ENCODE data around the gene TMEM54. TPM values are rescaled to one million over a fixed set of nuclear protein-coding genes. Genes with fewer than 3 reads are reported as not detected.

TMEM54 gene
- total and polyA plus RNA-seq, 7 experiments from 2014 or later: not detected

GRCh38 chr1:32892368-32893197, 8.6 kb downstream of the TMEM54 start:
- peaks cover 0 to 4% (median 0%) of the 10 kb centered on the region in 11 donors for H3K9me3 Mint-ChIP-seq
- DNase-seq (peak in 1 of 9 donors; percentile 64), ATAC-seq (peak; percentile 65)
- intact Hi-C loops (cut with micrococcal nuclease): no loop called here
- H3K4me1 ChIP-seq (ENCODE audit: control insufficient read depth in 2 of 2, insufficient read depth in 2 of 2, low read length in 2 of 2): no peaks in the 10 kb centered on the region
- peaks cover 0 to 3% (median 0%) of the 10 kb centered on the region in 5 donors for H3K36me3 Mint-ChIP-seq
- ChIA-PET CTCF (interaction anchor here (0.6 to 1.2 kb wide), 3 partner anchors 12 to 403 kb away, joined by 3 read pairs; no protein-coding TSS in a partner anchor), POLR2A (no interaction called here)
- H3K4me3 ChIP-seq (ENCODE audit: low read length): no peak overlapping the region
- peaks cover 60 to 69% (median 64%) of the 10 kb centered on the region in 5 donors for H3K27me3 Mint-ChIP-seq
- no peaks in the 10 kb centered on the region for H3K36me3 ChIP-seq (ENCODE audit: control insufficient read depth in 2 of 3, insufficient read depth in 3 of 3, low read length in 3 of 3)
- H3K27ac Mint-ChIP-seq: no peak overlapping the region
- H3K9me3 ChIP-seq (ENCODE audit: control insufficient read depth in 2 of 3, low read length in 3 of 3): no peaks in the 10 kb centered on the region
- H3K27ac ChIP-seq (ENCODE audit: low read depth, low read length): no peak overlapping the region
- H3K4me3 Mint-ChIP-seq: peak overlapping the region; percentile 51 to 75 (median 66)
- H3K27me3 ChIP-seq (ENCODE audit: control insufficient read depth in 2 of 2, insufficient read depth in 2 of 2, low read length in 2 of 2): peaks cover 0 to 24% of the 10 kb centered on the region in 2 donors
- peaks cover 5 to 13% (median 8%) of the 10 kb centered on the region in 7 donors for H3K4me1 Mint-ChIP-seq

- no peak for DNase-seq
- peaks cover 4 to 33% of the 10 kb centered on the region in 2 donors for H3K27me3 ChIP-seq (ENCODE audit: control insufficient read depth in 2 of 2, insufficient read depth in 2 of 2, low read length in 2 of 2)
- no peaks in the 10 kb centered on the region for H3K9me3 ChIP-seq (ENCODE audit: control insufficient read depth in 2 of 3, low read length in 3 of 3)
- intact Hi-C loops (cut with micrococcal nuclease): no loop called here
- Mint-ChIP-seq H3K27me3 (peaks cover 62 to 78% (median 67%) of the 10 kb centered on the region in 5 donors), H3K4me1 (peaks cover 6 to 18% (median 9%) of the 10 kb centered on the region in 7 donors), H3K36me3 (peaks cover 0 to 3% (median 0%) of the 10 kb centered on the region in 5 donors), H3K27ac (no peak overlapping the region), H3K4me3 (peak overlapping the region in 9 of 10 donors; percentile 25 to 73 (median 65)), H3K9me3 (peaks cover 0 to 4% (median 0%) of the 10 kb centered on the region in 11 donors)
- no peaks in the 10 kb centered on the region for H3K36me3 ChIP-seq (ENCODE audit: control insufficient read depth in 2 of 3, insufficient read depth in 3 of 3, low read length in 3 of 3)
- H3K27ac ChIP-seq (ENCODE audit: low read depth, low read length): no peak overlapping the region
- H3K4me1 ChIP-seq (ENCODE audit: control insufficient read depth in 2 of 2, insufficient read depth in 2 of 2, low read length in 2 of 2): no peaks in the 10 kb centered on the region
- no peak overlapping the region for H3K4me3 ChIP-seq (ENCODE audit: low read length)
- ChIA-PET POLR2A (no interaction called here), CTCF (interaction anchor here (0.6 to 1.2 kb wide), 2 partner anchors 13 to 20 kb away, joined by 3 read pairs; no protein-coding TSS in a partner anchor)
- no peak for ATAC-seq
These were observed 9.6 kb downstream of the TMEM54 start for GRCh38 chr1:32891630-32892029.

- Histone ChIP-seq H3K4me1 (ENCODE audit: control insufficient read depth in 2 of 2, insufficient read depth in 2 of 2, low read length in 2 of 2) (no peaks in the 10 kb centered on the region), H3K27me3 (ENCODE audit: control insufficient read depth in 2 of 2, insufficient read depth in 2 of 2, low read length in 2 of 2) (peaks cover 4 to 33% of the 10 kb centered on the region in 2 donors), H3K36me3 (ENCODE audit: control insufficient read depth in 2 of 3, insufficient read depth in 3 of 3, low read length in 3 of 3) (no peaks in the 10 kb centered on the region), H3K9me3 (ENCODE audit: control insufficient read depth in 2 of 3, low read length in 3 of 3) (no peaks in the 10 kb centered on the region), H3K4me3 (ENCODE audit: low read length) (no peak overlapping the region), H3K27ac (ENCODE audit: low read depth, low read length) (no peak overlapping the region)
- no peak for ATAC-seq
- intact Hi-C loops (cut with micrococcal nuclease): no loop called here
- H3K4me3 Mint-ChIP-seq: peak overlapping the region in 2 of 10 donors; percentile 8 to 29
- peaks cover 58 to 75% (median 63%) of the 10 kb centered on the region in 5 donors for H3K27me3 Mint-ChIP-seq
- H3K9me3 Mint-ChIP-seq: peaks cover 0 to 4% (median 0%) of the 10 kb centered on the region in 11 donors
- ChIA-PET CTCF (no interaction called here), POLR2A (no interaction called here)
- no peak for DNase-seq
- H3K27ac Mint-ChIP-seq: no peak overlapping the region
- peaks cover 6 to 18% (median 9%) of the 10 kb centered on the region in 7 donors for H3K4me1 Mint-ChIP-seq
- peaks cover 0 to 3% (median 0%) of the 10 kb centered on the region in 5 donors for H3K36me3 Mint-ChIP-seq
These were observed 10.0 kb downstream of the TMEM54 start for GRCh38 chr1:32891241-32891570.

- H3K4me3 Mint-ChIP-seq: no peak overlapping the region
- CTCF ChIA-PET: no interaction called here
These were observed 10.5 kb downstream of the TMEM54 start for GRCh38 chr1:32890516-32891240.

GRCh38 chr1:32889731-32890278, 11.4 kb downstream of the TMEM54 start:
- H3K27me3 ChIP-seq (ENCODE audit: control insufficient read depth in 2 of 2, insufficient read depth in 2 of 2, low read length in 2 of 2): peaks cover 7 to 33% of the 10 kb centered on the region in 2 donors
- H3K4me1 Mint-ChIP-seq: peaks cover 6 to 21% (median 13%) of the 10 kb centered on the region in 7 donors
- H3K9me3 Mint-ChIP-seq: peaks cover 0 to 4% (median 0%) of the 10 kb centered on the region in 11 donors
- ATAC-seq (no peak), DNase-seq (no peak)
- H3K9me3 ChIP-seq (ENCODE audit: control insufficient read depth in 2 of 3, low read length in 3 of 3): no peaks in the 10 kb centered on the region
- no peak overlapping the region for H3K27ac ChIP-seq (ENCODE audit: low read depth, low read length)
- no peaks in the 10 kb centered on the region for H3K4me1 ChIP-seq (ENCODE audit: control insufficient read depth in 2 of 2, insufficient read depth in 2 of 2, low read length in 2 of 2)
- H3K4me3 ChIP-seq (ENCODE audit: low read length): no peak overlapping the region
- ChIA-PET POLR2A (interaction anchor here (0.5 kb wide), 1 partner anchor 36 kb away, joined by 3 read pairs; no protein-coding TSS in a partner anchor), CTCF (no interaction called here)
- peaks cover 66 to 83% (median 69%) of the 10 kb centered on the region in 5 donors for H3K27me3 Mint-ChIP-seq
- no peaks in the 10 kb centered on the region for H3K36me3 ChIP-seq (ENCODE audit: control insufficient read depth in 2 of 3, insufficient read depth in 3 of 3, low read length in 3 of 3)
- intact Hi-C loops (cut with micrococcal nuclease): no loop called here
- no peak overlapping the region for H3K27ac Mint-ChIP-seq
- no peak overlapping the region for H3K4me3 Mint-ChIP-seq
- H3K36me3 Mint-ChIP-seq: peaks cover 0 to 3% (median 0%) of the 10 kb centered on the region in 5 donors

More at GRCh38 chr1:32890516-32891240, 10.5 kb downstream of the TMEM54 start:
- Mint-ChIP-seq H3K9me3 (peaks cover 0 to 4% (median 0%) of the 10 kb centered on the region in 11 donors), H3K27ac (no peak overlapping the region), H3K4me1 (peaks cover 6 to 19% (median 9%) of the 10 kb centered on the region in 7 donors), H3K36me3 (peaks cover 0 to 3% (median 0%) of the 10 kb centered on the region in 5 donors), H3K27me3 (peaks cover 58 to 74% (median 62%) of the 10 kb centered on the region in 5 donors)
- Histone ChIP-seq H3K27ac (ENCODE audit: low read depth, low read length) (no peak overlapping the region), H3K4me1 (ENCODE audit: control insufficient read depth in 2 of 2, insufficient read depth in 2 of 2, low read length in 2 of 2) (no peaks in the 10 kb centered on the region), H3K27me3 (ENCODE audit: control insufficient read depth in 2 of 2, insufficient read depth in 2 of 2, low read length in 2 of 2) (peaks cover 4 to 33% of the 10 kb centered on the region in 2 donors), H3K4me3 (ENCODE audit: low read length) (no peak overlapping the region), H3K9me3 (ENCODE audit: control insufficient read depth in 2 of 3, low read length in 3 of 3) (no peaks in the 10 kb centered on the region), H3K36me3 (ENCODE audit: control insufficient read depth in 2 of 3, insufficient read depth in 3 of 3, low read length in 3 of 3) (no peaks in the 10 kb centered on the region)
- DNase-seq: no peak
- intact Hi-C loops (cut with micrococcal nuclease): no loop called here
- no peak for ATAC-seq
- POLR2A ChIA-PET: interaction anchor here (0.5 kb wide), 1 partner anchor 35 kb away, joined by 3 read pairs; no protein-coding TSS in a partner anchor

- no peak overlapping the region for H3K4me3 ChIP-seq (ENCODE audit: low read length)
- Mint-ChIP-seq H3K27me3 (peaks cover 71 to 86% (median 74%) of the 10 kb centered on the region in 5 donors), H3K4me1 (peaks cover 6 to 21% (median 13%) of the 10 kb centered on the region in 7 donors), H3K4me3 (no peak overlapping the region), H3K36me3 (peaks cover 0 to 3% (median 0%) of the 10 kb centered on the region in 5 donors), H3K27ac (no peak overlapping the region), H3K9me3 (peaks cover 0 to 4% (median 0%) of the 10 kb centered on the region in 11 donors)
- H3K4me1 ChIP-seq (ENCODE audit: control insufficient read depth in 2 of 2, insufficient read depth in 2 of 2, low read length in 2 of 2): no peaks in the 10 kb centered on the region
- no peak for DNase-seq
- H3K36me3 ChIP-seq (ENCODE audit: control insufficient read depth in 2 of 3, insufficient read depth in 3 of 3, low read length in 3 of 3): no peaks in the 10 kb centered on the region
- H3K9me3 ChIP-seq (ENCODE audit: control insufficient read depth in 2 of 3, low read length in 3 of 3): no peaks in the 10 kb centered on the region
- ATAC-seq: no peak
- POLR2A ChIA-PET: no interaction called here
- intact Hi-C loops (cut with micrococcal nuclease): no loop called here
- peaks cover 7 to 30% of the 10 kb centered on the region in 2 donors for H3K27me3 ChIP-seq (ENCODE audit: control insufficient read depth in 2 of 2, insufficient read depth in 2 of 2, low read length in 2 of 2)
- CTCF ChIA-PET: no interaction called here
- no peak overlapping the region for H3K27ac ChIP-seq (ENCODE audit: low read depth, low read length)
These were observed 12.3 kb downstream of the TMEM54 start for GRCh38 chr1:32888677-32889420.
